Naive thymus-derived CD4-positive, alpha-beta T cell (primary cell): ENCODE measurements around the gene BTG4. TPM values are rescaled to one million over a fixed set of nuclear protein-coding genes. Genes with fewer than 3 reads are reported as not detected.

Source experiments
- ATAC-seq: fragments of 150-1000 bp; cut with Tn5 transposase; 2 replicates; pipeline ENCODE4 v1.10.0; 2021; ENCODE audit warnings: mild to moderate bottlenecking, moderate library complexity
- CTCF ChIA-PET: fragments of 350-600 bp; sonication (Branson Sonifier 250); formaldehyde crosslinking; loops from one replicate; lab custom pipeline; 2021; ENCODE audit warnings: antibody characterized with exemption; lab: Charles Lee
- POLR2A ChIA-PET: fragments of 350-600 bp; sonication (Branson Sonifier 250); formaldehyde crosslinking; loops from one replicate; lab custom pipeline; 2021; ENCODE audit warnings: antibody characterized with exemption, inconsistent platforms; lab: Charles Lee
- DNase-seq, 9 donors: peaks; one replicate each; pipeline versions ENCODE4 v3.0.0 to v3.0.0-alpha.2; 2020 to 2022; ENCODE audit warnings: mixed read lengths in 1 of 9
- H3K27ac ChIP-seq: one replicate; pipeline ENCODE4 v1.7.0; 2013; ENCODE audit warnings: mild to moderate bottlenecking, low read depth, low read length, moderate library complexity
- H3K27me3 ChIP-seq, 2 donors: one replicate each; pipeline ENCODE4 v1.7.0; 2013; ENCODE audit warnings: low read length in 2 of 2, mild to moderate bottlenecking in 2 of 2, moderate library complexity in 2 of 2; ENCODE audit not compliant: control insufficient read depth in 2 of 2, insufficient read depth in 2 of 2
- H3K36me3 ChIP-seq, 3 experiments: 1 replicate in 2 of 3; 2 replicates in 1 of 3; pipeline ENCODE4 v1.7.0; 2013; ENCODE audit warnings: low read length in 3 of 3, mild to moderate bottlenecking in 3 of 3, moderate library complexity in 1 of 3; ENCODE audit not compliant: insufficient read depth in 3 of 3, control insufficient read depth in 2 of 3
- H3K4me1 ChIP-seq, 2 donors: one replicate each; pipeline ENCODE4 v1.7.0; 2013; ENCODE audit warnings: low read length in 2 of 2, mild to moderate bottlenecking in 2 of 2, moderate library complexity in 1 of 2; ENCODE audit not compliant: control insufficient read depth in 2 of 2, insufficient read depth in 2 of 2
- H3K4me3 ChIP-seq: 2 replicates; pipeline ENCODE4 v1.7.0; 2013; ENCODE audit warnings: mild to moderate bottlenecking, low read length
- H3K9me3 ChIP-seq, 3 experiments: 1 replicate in 2 of 3; 2 replicates in 1 of 3; pipeline ENCODE4 v1.7.0; 2013; ENCODE audit warnings: low read length in 3 of 3; ENCODE audit not compliant: control insufficient read depth in 2 of 3
- H3K27ac Mint-ChIP-seq, 9 donors: one replicate each; pipeline ENCODE4 v1.8.0; 2020 to 2022; ENCODE audit warnings: mixed read lengths in 9 of 9, mild to moderate bottlenecking in 8 of 9, moderate library complexity in 5 of 9, inconsistent platforms in 2 of 9
- H3K27me3 Mint-ChIP-seq, 5 donors: one replicate each; pipeline ENCODE4 v1.8.0; 2021 to 2022; ENCODE audit warnings: mixed read lengths in 5 of 5, mild to moderate bottlenecking in 1 of 5
- H3K36me3 Mint-ChIP-seq, 5 donors: one replicate each; pipeline ENCODE4 v1.8.0; 2020 to 2022; ENCODE audit warnings: mixed read lengths in 5 of 5, mild to moderate bottlenecking in 3 of 5, inconsistent platforms in 1 of 5
- H3K4me1 Mint-ChIP-seq, 7 donors: one replicate each; pipeline ENCODE4 v1.8.0; 2020 to 2022; ENCODE audit warnings: mixed read lengths in 7 of 7, mild to moderate bottlenecking in 3 of 7, inconsistent platforms in 1 of 7
- H3K4me3 Mint-ChIP-seq, 10 donors: one replicate each; pipeline ENCODE4 v1.8.0; 2020 to 2022; ENCODE audit warnings: mild to moderate bottlenecking in 10 of 10, mixed read lengths in 10 of 10, moderate library complexity in 6 of 10, inconsistent platforms in 2 of 10
- H3K9me3 Mint-ChIP-seq, 11 donors: one replicate each; pipeline ENCODE4 v1.8.0; 2020 to 2022; ENCODE audit warnings: mixed read lengths in 11 of 11, mild to moderate bottlenecking in 4 of 11, inconsistent platforms in 1 of 11, moderate library complexity in 1 of 11
- intact Hi-C, 2 donors: fragments of 100-400 bp; cut with micrococcal nuclease; formaldehyde crosslinking; loops; one replicate each; pipeline ENCODE4 v1.15.1; 2023
- polyA plus RNA-seq, 2 donors: library from polyadenylated mRNA; unstranded; fragments of 300-500 nt; fragmentation: Illumina TruSeq; gene quantifications; one replicate each; pipeline ENCODE4 v1.2.3, GENCODE V29; 2021
- total RNA-seq, 6 experiments: library from RNA in 5 of 6; stranded (reverse) in 5 of 6; gene quantifications; 1 replicate in 5 of 6; 2 replicates in 1 of 6; pipeline ENCODE4 v1.2.3 and lab custom pipeline; 2021 to 2026

BTG4 gene
- total and polyA plus RNA-seq, 7 experiments from 2014 or later: not detected

DNA sequence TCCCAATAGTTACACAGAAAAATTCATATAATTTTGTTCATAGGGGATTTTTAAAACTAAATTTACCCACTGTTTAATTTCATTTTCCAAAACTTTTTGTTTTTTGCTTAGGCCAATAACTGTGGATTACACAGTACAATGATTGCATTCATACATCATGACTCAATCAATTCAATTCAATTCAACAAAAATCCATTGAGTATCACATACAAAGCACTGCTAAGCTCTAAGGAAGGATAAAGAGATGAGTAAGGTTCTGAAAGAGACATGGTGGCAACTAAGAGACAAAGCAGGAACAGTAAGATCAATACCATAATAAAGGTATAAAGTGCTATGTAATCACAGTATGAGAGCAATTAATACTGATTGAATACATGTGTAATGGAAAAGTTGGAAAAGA lies 18.9 kb upstream of the BTG4 start:
- Mint-ChIP-seq H3K36me3 (no peaks in the 10 kb centered on the region), H3K4me3 (no peak overlapping the region), H3K4me1 (peaks cover 8 to 36% (median 14%) of the 10 kb centered on the region in 7 donors), H3K27ac (no peak overlapping the region), H3K9me3 (no peaks in the 10 kb centered on the region), H3K27me3 (peaks cover 2 to 28% (median 10%) of the 10 kb centered on the region in 5 donors)
- Histone ChIP-seq H3K27me3 (no peaks in the 10 kb centered on the region), H3K4me1 (peaks cover 0 to 6% of the 10 kb centered on the region in 2 donors), H3K27ac (no peak overlapping the region), H3K4me3 (no peak overlapping the region), H3K36me3 (no peaks in the 10 kb centered on the region), H3K9me3 (no peaks in the 10 kb centered on the region)
- DNase-seq (no peak), ATAC-seq (no peak)
- POLR2A ChIA-PET: no interaction called here
- CTCF ChIA-PET: no interaction called here
- intact Hi-C loops: loop anchor here in 1 of 2 donors (1.0 kb wide), 1 partner anchor 8 kb away; no protein-coding TSS in a partner anchor

DNA sequence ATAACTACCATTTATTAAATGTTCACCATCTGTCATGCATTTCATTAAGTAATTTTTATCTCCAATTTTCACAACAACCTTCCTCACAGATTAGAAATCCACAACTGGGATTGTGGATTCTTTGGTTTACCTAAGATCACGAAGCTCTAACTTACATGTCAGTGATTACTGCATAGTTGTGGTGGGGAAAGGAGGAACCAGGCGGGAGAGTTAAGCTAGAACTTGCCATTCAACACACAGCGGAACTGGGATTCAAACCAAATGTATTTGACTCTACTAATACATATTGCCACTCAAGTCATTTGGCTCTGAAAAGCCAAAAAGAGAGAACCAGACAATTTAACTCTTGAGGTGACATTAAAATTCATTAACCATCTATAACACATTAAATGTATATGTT lies 17.9 kb upstream of the BTG4 start:
- Mint-ChIP-seq H3K27me3 (peaks cover 0 to 22% (median 8%) of the 10 kb centered on the region in 5 donors), H3K4me3 (no peak overlapping the region), H3K9me3 (no peaks in the 10 kb centered on the region), H3K27ac (no peak overlapping the region), H3K4me1 (peaks cover 9 to 41% (median 14%) of the 10 kb centered on the region in 7 donors), H3K36me3 (no peaks in the 10 kb centered on the region)
- H3K27me3 ChIP-seq: no peaks in the 10 kb centered on the region
- ATAC-seq (no peak), DNase-seq (no peak)
- POLR2A ChIA-PET: no interaction called here
- intact Hi-C loops: no loop called here
- H3K4me3 ChIP-seq: no peak overlapping the region
- H3K4me1 ChIP-seq: peaks cover 0 to 6% of the 10 kb centered on the region in 2 donors
- no peaks in the 10 kb centered on the region for H3K36me3 ChIP-seq
- CTCF ChIA-PET: no interaction called here
- H3K9me3 ChIP-seq: no peaks in the 10 kb centered on the region
- H3K27ac ChIP-seq: no peak overlapping the region

DNA sequence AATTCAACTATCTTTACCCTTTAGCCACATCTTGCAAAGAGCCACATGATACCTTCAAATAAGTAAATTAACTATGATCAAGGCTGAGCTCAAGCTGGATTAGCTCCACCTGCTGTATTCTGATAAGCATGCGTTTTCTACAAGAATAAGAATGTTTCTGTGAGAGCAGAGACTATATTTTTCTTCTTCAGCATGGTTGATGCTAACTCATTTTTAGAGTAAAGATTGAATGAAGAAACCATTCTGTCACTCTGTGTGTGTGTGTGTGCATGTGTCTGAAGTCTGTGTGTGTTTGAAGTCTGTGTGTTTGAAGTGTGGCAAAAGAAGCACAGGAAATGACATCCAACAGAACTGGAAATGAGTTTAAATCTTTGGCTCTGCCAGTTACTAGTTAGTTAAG lies 16.4 kb upstream of the BTG4 start:
- CTCF ChIA-PET: no interaction called here
- Histone ChIP-seq H3K36me3 (no peaks in the 10 kb centered on the region), H3K27me3 (no peaks in the 10 kb centered on the region), H3K9me3 (no peaks in the 10 kb centered on the region), H3K4me3 (no peak overlapping the region), H3K4me1 (peaks cover 0 to 6% of the 10 kb centered on the region in 2 donors), H3K27ac (no peak overlapping the region)
- no peaks in the 10 kb centered on the region for H3K9me3 Mint-ChIP-seq
- H3K4me3 Mint-ChIP-seq: peak overlapping the region in 5 of 10 donors; percentile 1 to 32 (median 8)
- no peaks in the 10 kb centered on the region for H3K36me3 Mint-ChIP-seq
- H3K27ac Mint-ChIP-seq: peak overlapping the region in 7 of 9 donors; percentile 8 to 82 (median 45)
- ATAC-seq (peak; percentile 86), DNase-seq (peak in 7 of 9 donors; percentile 72 to 87 (median 75))
- POLR2A ChIA-PET: no interaction called here
- peaks cover 9 to 48% (median 14%) of the 10 kb centered on the region in 7 donors for H3K4me1 Mint-ChIP-seq
- peaks cover 0 to 21% (median 3%) of the 10 kb centered on the region in 5 donors for H3K27me3 Mint-ChIP-seq
- intact Hi-C loops: no loop called here

DNA sequence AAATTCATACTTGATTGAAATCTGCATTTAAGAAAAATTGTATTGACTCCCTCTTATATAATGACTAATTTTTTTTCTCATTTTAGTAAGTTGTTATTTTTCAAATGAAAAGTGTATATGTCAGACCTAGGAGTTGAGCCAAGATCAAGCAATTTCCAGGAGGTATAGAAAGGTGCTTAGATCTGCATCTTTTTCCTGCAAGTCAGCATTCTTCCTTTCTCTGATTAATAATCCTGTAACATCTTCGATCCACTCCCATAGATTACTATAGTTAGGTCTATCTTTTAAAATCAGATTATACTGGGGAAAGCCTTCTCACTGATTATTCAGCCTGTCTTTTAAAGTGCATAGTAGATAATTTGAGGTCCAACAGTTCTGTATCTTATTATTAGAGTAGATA lies 15.1 kb upstream of the BTG4 start:
- no peaks in the 10 kb centered on the region for H3K9me3 Mint-ChIP-seq
- CTCF ChIA-PET: no interaction called here
- no peak for ATAC-seq

DNA sequence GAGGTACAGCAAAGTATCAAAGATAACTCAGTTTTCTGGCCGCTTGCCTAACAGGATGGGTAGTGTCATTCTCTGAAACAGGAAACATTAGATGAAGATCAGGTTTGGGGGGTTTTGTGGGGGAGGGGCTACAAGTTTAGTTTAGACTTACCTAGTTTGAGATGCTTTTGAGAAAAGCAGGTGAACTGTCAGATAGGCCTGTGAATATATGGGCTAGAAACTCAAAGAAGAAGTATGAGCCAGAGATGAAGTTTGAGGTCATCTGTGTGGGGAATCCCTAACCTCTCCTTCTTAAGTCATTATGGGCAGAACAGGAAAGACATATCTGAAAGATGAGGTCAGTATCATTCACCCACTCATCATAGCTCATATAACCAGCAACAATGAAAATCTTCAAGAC lies 14.3 kb upstream of the BTG4 start:
- intact Hi-C loops: loop anchor here in 1 of 2 donors (2.0 kb wide), 1 partner anchor 14 kb away; the partner anchor contains the start of gene BTG4
- H3K4me3 Mint-ChIP-seq: no peak overlapping the region
- Histone ChIP-seq H3K27ac (no peak overlapping the region), H3K4me1 (peaks cover 0 to 6% of the 10 kb centered on the region in 2 donors), H3K9me3 (no peaks in the 10 kb centered on the region), H3K27me3 (no peaks in the 10 kb centered on the region), H3K36me3 (no peaks in the 10 kb centered on the region), H3K4me3 (no peak overlapping the region)
- ATAC-seq (peak; percentile 45), DNase-seq (no peak)
- H3K27ac Mint-ChIP-seq: peak overlapping the region in 1 of 9 donors; percentile 19
- no peaks in the 10 kb centered on the region for H3K9me3 Mint-ChIP-seq
- peaks cover 0 to 17% (median 8%) of the 10 kb centered on the region in 5 donors for H3K27me3 Mint-ChIP-seq
- CTCF ChIA-PET: no interaction called here
- POLR2A ChIA-PET: interaction anchor here (0.5 kb wide), 1 partner anchor 402 kb away, joined by 3 read pairs; no protein-coding TSS in a partner anchor
- peaks cover 9 to 40% (median 14%) of the 10 kb centered on the region in 7 donors for H3K4me1 Mint-ChIP-seq
- H3K36me3 Mint-ChIP-seq: no peaks in the 10 kb centered on the region

More for the DNA sequence above, 15.1 kb upstream of the BTG4 start:
- no peaks in the 10 kb centered on the region for H3K27me3 ChIP-seq
- Mint-ChIP-seq H3K27ac (no peak overlapping the region), H3K27me3 (peaks cover 0 to 21% (median 8%) of the 10 kb centered on the region in 5 donors), H3K4me1 (peaks cover 9 to 45% (median 14%) of the 10 kb centered on the region in 7 donors), H3K4me3 (no peak overlapping the region), H3K36me3 (no peaks in the 10 kb centered on the region)
- peaks cover 0 to 6% of the 10 kb centered on the region in 2 donors for H3K4me1 ChIP-seq
- POLR2A ChIA-PET: interaction anchor here (0.5 kb wide), 1 partner anchor 402 kb away, joined by 3 read pairs; no protein-coding TSS in a partner anchor
- no peak overlapping the region for H3K4me3 ChIP-seq
- no peaks in the 10 kb centered on the region for H3K36me3 ChIP-seq
- no peak overlapping the region for H3K27ac ChIP-seq
- intact Hi-C loops: loop anchor here in 1 of 2 donors (2.0 kb wide), 1 partner anchor 14 kb away; the partner anchor contains the start of gene BTG4
- no peaks in the 10 kb centered on the region for H3K9me3 ChIP-seq
- no peak for DNase-seq

DNA sequence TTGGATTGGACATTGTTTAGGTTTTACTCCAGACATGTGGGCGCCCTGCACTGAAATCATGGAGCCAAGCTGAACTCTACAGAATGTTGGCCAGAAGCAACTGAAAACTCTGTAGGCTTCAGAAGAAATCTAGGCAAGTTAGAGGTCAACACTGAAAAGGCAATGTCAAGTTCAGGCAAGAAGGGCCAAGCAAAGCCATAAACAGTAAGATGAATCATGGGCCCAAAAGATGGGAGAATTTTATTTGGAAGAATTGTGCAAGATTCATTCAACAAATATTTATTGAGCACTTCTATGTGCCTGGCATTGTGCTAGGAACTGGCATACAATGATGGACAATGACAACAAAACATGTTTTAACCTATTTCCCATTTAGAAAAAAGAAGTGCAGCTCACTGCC lies 13.3 kb upstream of the BTG4 start:
- Histone ChIP-seq H3K4me1 (peaks cover 0 to 6% of the 10 kb centered on the region in 2 donors), H3K27ac (no peak overlapping the region), H3K4me3 (no peak overlapping the region), H3K9me3 (no peaks in the 10 kb centered on the region), H3K27me3 (peaks cover 0 to 5% of the 10 kb centered on the region in 2 donors), H3K36me3 (no peaks in the 10 kb centered on the region)
- Mint-ChIP-seq H3K27me3 (peaks cover 0 to 14% (median 8%) of the 10 kb centered on the region in 5 donors), H3K9me3 (no peaks in the 10 kb centered on the region), H3K36me3 (no peaks in the 10 kb centered on the region), H3K27ac (no peak overlapping the region), H3K4me1 (peaks cover 9 to 39% (median 14%) of the 10 kb centered on the region in 7 donors), H3K4me3 (no peak overlapping the region)
- POLR2A ChIA-PET: no interaction called here
- DNase-seq (no peak), ATAC-seq (no peak)
- CTCF ChIA-PET: no interaction called here
- intact Hi-C loops: no loop called here

DNA sequence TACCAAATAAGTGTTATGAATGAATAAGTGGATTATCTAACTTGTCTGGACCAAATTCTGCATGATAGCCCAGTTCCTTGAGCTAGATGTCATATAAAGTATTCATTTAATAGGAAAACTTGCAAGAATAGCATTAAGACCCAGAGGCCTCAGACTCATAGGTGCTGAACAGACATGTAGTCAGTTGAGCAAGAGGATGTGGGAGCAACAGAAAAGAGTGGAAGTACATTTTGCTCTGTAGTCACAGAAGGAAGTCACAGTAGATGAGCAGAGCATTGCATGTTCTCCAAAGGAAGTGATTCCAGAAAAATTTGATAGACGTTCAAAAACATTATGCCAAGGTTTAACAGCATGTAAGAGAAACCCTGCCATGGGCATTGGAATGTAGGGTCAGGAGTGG lies 11.9 kb upstream of the BTG4 start:
- Histone ChIP-seq H3K27ac (no peak overlapping the region), H3K9me3 (no peaks in the 10 kb centered on the region), H3K27me3 (peaks cover 0 to 5% of the 10 kb centered on the region in 2 donors), H3K4me3 (no peak overlapping the region), H3K36me3 (no peaks in the 10 kb centered on the region), H3K4me1 (peaks cover 0 to 6% of the 10 kb centered on the region in 2 donors)
- DNase-seq (no peak), ATAC-seq (no peak)
- H3K4me1 Mint-ChIP-seq: peaks cover 8 to 34% (median 9%) of the 10 kb centered on the region in 7 donors
- H3K4me3 Mint-ChIP-seq: no peak overlapping the region
- H3K27me3 Mint-ChIP-seq: peaks cover 0 to 14% (median 8%) of the 10 kb centered on the region in 5 donors
- CTCF ChIA-PET: no interaction called here
- POLR2A ChIA-PET: no interaction called here
- no peak overlapping the region for H3K27ac Mint-ChIP-seq
- no peaks in the 10 kb centered on the region for H3K36me3 Mint-ChIP-seq
- intact Hi-C loops: no loop called here
- no peaks in the 10 kb centered on the region for H3K9me3 Mint-ChIP-seq
